NB4 (cell line): ENCODE measurements around the gene KLHL1.

Experiments
- CTCF ChIP-seq: IDR thresholded peaks from one replicate; pipeline ENCODE4 v1.5.1; 2012; ENCODE audit warnings: low read depth, low read length
- MAX ChIP-seq: IDR thresholded peaks from 2 replicates; pipeline ENCODE4 v1.6.1; 2011; ENCODE audit warnings: low read depth, low read length
- MYC ChIP-seq: IDR thresholded peaks from 2 replicates; pipeline ENCODE4 v1.6.1; 2011; ENCODE audit warnings: low read depth, low read length
- POLR2A ChIP-seq: IDR thresholded peaks from 2 replicates; pipeline ENCODE4 v1.6.1; 2011; ENCODE audit warnings: mild to moderate bottlenecking; ENCODE audit not compliant: insufficient read length; ENCODE audit errors: extremely low read depth

GRCh38 chr13:69796256-69796655 is 312.0 kb downstream of the KLHL1 start:
- TF ChIP-seq MAX (no peak), CTCF (no peak), POLR2A (no peak), MYC (no peak)
